NCI-H69 (cell line): ENCODE measurements around the gene FAM81A.
"Not testable (repeated sequence)": the region's sequence is repeated elsewhere in the genome, so short reads cannot be mapped to it uniquely, and the experiment has no call there.

Experiments
- DNase-seq: peaks from one replicate; lab custom pipeline; 2025; lab: John Stamatoyannopoulos, UW

FAM81A gene

GRCh38 chr15:59424616-59425015, 13.4 kb upstream of the FAM81A start:
- DNase-seq = no peak

- DNase-seq = not testable (repeated sequence)
These were observed 9.1 kb upstream of the FAM81A start for GRCh38 chr15:59428898-59429297.

- DNase-seq = no peak
These were observed 5.6 kb upstream of the FAM81A start for GRCh38 chr15:59432389-59432788.

- DNase-seq = no peak
These were observed 3.5 kb upstream of the FAM81A start for GRCh38 chr15:59434481-59434880.

GRCh38 chr15:59436774-59437141, 1.2 kb upstream of the FAM81A start:
- peak; percentile 73 for DNase-seq

- peak; percentile 77 for DNase-seq
These were observed 707 bp upstream of the FAM81A start for GRCh38 chr15:59437142-59437816.

- DNase-seq = peak; percentile 86
These were observed 772 bp downstream of the FAM81A start for GRCh38 chr15:59438625-59439290.

- DNase-seq = peak; percentile 35
These were observed 1.6 kb downstream of the FAM81A start for GRCh38 chr15:59439576-59439975.

- DNase-seq = no peak
These were observed 5.5 kb downstream of the FAM81A start for GRCh38 chr15:59443341-59444072.

- DNase-seq = no peak
These were observed 6.3 kb downstream of the FAM81A start for GRCh38 chr15:59444081-59444835.

- no peak for DNase-seq
These were observed 7.1 kb downstream of the FAM81A start for GRCh38 chr15:59444980-59445545.

- no peak for DNase-seq
These were observed 8.4 kb downstream of the FAM81A start for GRCh38 chr15:59446232-59446957.

GRCh38 chr15:59447367-59447766, 9.4 kb downstream of the FAM81A start:
- no peak for DNase-seq

- no peak for DNase-seq
These were observed 10.9 kb downstream of the FAM81A start for GRCh38 chr15:59448871-59449270.

- peak; percentile 12 for DNase-seq
These were observed 15.7 kb downstream of the FAM81A start for GRCh38 chr15:59453474-59454215.

- DNase-seq = peak; percentile 68
These were observed 18.1 kb downstream of the FAM81A start for GRCh38 chr15:59456114-59456513.

- no peak for DNase-seq
These were observed 19.1 kb downstream of the FAM81A start for GRCh38 chr15:59457103-59457502.

GRCh38 chr15:59461521-59461920, 23.5 kb downstream of the FAM81A start:
- no peak for DNase-seq

GRCh38 chr15:59473226-59473625, 35.2 kb downstream of the FAM81A start:
- DNase-seq = no peak

- DNase-seq = not testable (repeated sequence)
These were observed 37.2 kb downstream of the FAM81A start for GRCh38 chr15:59475161-59475560.

GRCh38 chr15:59484399-59484798, 46.4 kb downstream of the FAM81A start:
- no peak for DNase-seq
